HCT116 (cell line): ENCODE results near the gene TIAM2. TPM values are rescaled to one million over a fixed set of nuclear protein-coding genes. Genes with fewer than 3 reads are reported as not detected.

Experiments
- ATAC-seq: fragments of 200-7000 bp; cut with Tn5 transposase; 2 replicates; pipeline ENCODE4 v1.9.1; 2020; ENCODE audit warnings: mild to moderate bottlenecking, moderate library complexity
- BruUV-seq: library from RNA; stranded (reverse); fragments of 400-500 nt; replicated peaks from 2 replicates; lab custom pipeline; 2021; lab: Mats Ljungman, UMichigan
- CTCF ChIA-PET: fragments of 300-600 bp; sonication (Branson Sonifier 250); formaldehyde crosslinking; loops from one replicate; lab custom pipeline; 2021; ENCODE audit warnings: antibody characterized with exemption; lab: Charles Lee
- POLR2A ChIA-PET: fragments of 300-600, 350-600 bp; sonication (Branson Sonifier 250); formaldehyde crosslinking; loops from one replicate; lab custom pipeline; 2021; ENCODE audit warnings: antibody characterized with exemption; lab: Charles Lee
- RAD21 ChIA-PET, 2 experiments: fragments of 300-600 bp; sonication (Branson Sonifier 250); formaldehyde crosslinking; loops; one replicate each; lab custom pipeline; 2023; ENCODE audit warnings: low total read pairs in 2 of 2; ENCODE audit not compliant: uncharacterized antibody in 2 of 2, unreplicated experiment in 2 of 2, low non-redundant PET in 1 of 2; lab: Charles Lee
- DNase-seq: peaks from one replicate; pipeline ENCODE4 v3.0.0-alpha.2; 2010; ENCODE audit warnings: low read depth, low spot score
- H2AFZ ChIP-seq: fragments of 200-600 bp; shearing (Covaris generic), sonication (generic); 2 replicates; pipeline ENCODE4 v1.6.1; 2017; ENCODE audit warnings: low read depth, mixed run types, mixed read lengths, antibody characterized with exemption, low read length; ENCODE audit not compliant: poor library complexity, severe bottlenecking
- H3K27ac ChIP-seq: 2 replicates; pipeline ENCODE4 v1.5.1; 2012; ENCODE audit warnings: low read depth, low read length
- H3K27me3 ChIP-seq: fragments of 200-600 bp; sonication (generic); 2 replicates; pipeline ENCODE4 v1.6.1; 2016; ENCODE audit warnings: mixed run types, low read length, mixed read lengths; ENCODE audit not compliant: insufficient read depth
- H3K36me3 ChIP-seq, 2 experiments: fragments of 200-500 bp in 1 of 2; fragments of 200-600 bp in 1 of 2; sonication (Bioruptor generic) in 1 of 2; sonication (generic) in 1 of 2; 2 replicates each; pipeline versions ENCODE4 v1.5.1 to v1.6.1; 2014 to 2016; ENCODE audit warnings: low read length in 2 of 2, inconsistent platforms in 1 of 2, mixed read lengths in 1 of 2, mixed run types in 1 of 2; ENCODE audit not compliant: insufficient read depth in 2 of 2, control insufficient read depth in 1 of 2
- H3K4me1 ChIP-seq, 2 experiments: fragments of 200-600 bp in 1 of 2; sonication (generic) in 1 of 2; 2 replicates each; pipeline versions ENCODE4 v1.5.1 to v1.6.1; 2012 to 2017; ENCODE audit warnings: low read length in 2 of 2, inconsistent platforms in 1 of 2, mild to moderate bottlenecking in 1 of 2, mixed read lengths in 1 of 2, mixed run types in 1 of 2, moderate library complexity in 1 of 2; ENCODE audit not compliant: insufficient read depth in 2 of 2, control insufficient read depth in 1 of 2
- H3K4me2 ChIP-seq: fragments of 200-600 bp; sonication (generic); 2 replicates; pipeline ENCODE4 v1.6.1; 2017; ENCODE audit warnings: mixed run types, low read length, mixed read lengths
- H3K4me3 ChIP-seq, 2 experiments: fragments of 200-600 bp in 1 of 2; sonication (generic) in 1 of 2; replicated peaks in 1 of 2; 2 replicates each; pipeline ENCODE4 v1.5.1; 2011 to 2016; ENCODE audit warnings: low read length in 2 of 2, control low read depth in 1 of 2, low read depth in 1 of 2, mild to moderate bottlenecking in 1 of 2, mixed read lengths in 1 of 2, mixed run types in 1 of 2
- H3K79me2 ChIP-seq: fragments of 200-600 bp; sonication (generic); 2 replicates; pipeline ENCODE4 v1.6.1; 2017; ENCODE audit warnings: mild to moderate bottlenecking, mixed run types, low read length, moderate library complexity, mixed read lengths; ENCODE audit not compliant: insufficient read depth
- H3K9ac ChIP-seq: fragments of 200-600 bp; sonication (generic); 2 replicates; pipeline ENCODE4 v1.6.1; 2016; ENCODE audit warnings: low read length, mixed read lengths
- H3K9me2 ChIP-seq: fragments of 200-600 bp; sonication (generic), shearing (Covaris generic); 2 replicates; pipeline ENCODE4 v1.6.1; 2017; ENCODE audit warnings: mixed run types, mild to moderate bottlenecking, moderate library complexity; ENCODE audit not compliant: insufficient read depth
- H3K9me3 ChIP-seq, 2 experiments: fragments of 200-500 bp in 1 of 2; fragments of 200-600 bp in 1 of 2; sonication (Bioruptor generic) in 1 of 2; sonication (generic) in 1 of 2; 2 replicates each; pipeline ENCODE4 v1.6.1; 2014 to 2017; ENCODE audit warnings: low read length in 2 of 2, mixed read lengths in 2 of 2, inconsistent platforms in 1 of 2, low read depth in 1 of 2, mild to moderate bottlenecking in 1 of 2, mixed run types in 1 of 2, moderate library complexity in 1 of 2; ENCODE audit not compliant: control insufficient read depth in 1 of 2, insufficient read depth in 1 of 2
- H4K20me1 ChIP-seq: fragments of 200-600 bp; sonication (generic), shearing (Covaris generic); 2 replicates; pipeline ENCODE4 v1.6.1; 2017; ENCODE audit warnings: mixed run types, mild to moderate bottlenecking, moderate library complexity; ENCODE audit not compliant: insufficient read depth
- CBX3 ChIP-seq: IDR thresholded peaks from 2 replicates; pipeline ENCODE4 v1.6.1; 2012; ENCODE audit warnings: low read depth
- CEBPB ChIP-seq: IDR thresholded peaks from 2 replicates; pipeline ENCODE4 v1.6.1; 2012; ENCODE audit warnings: low read depth
- ELF1 ChIP-seq: IDR thresholded peaks from 2 replicates; pipeline ENCODE4 v1.6.1; 2012; ENCODE audit warnings: low read depth, borderline replicate concordance
- EZH2 ChIP-seq: fragments of 200-600 bp; sonication (generic); IDR thresholded peaks from 2 replicates; pipeline ENCODE4 v1.6.1; 2017; ENCODE audit warnings: antibody characterized with exemption, mixed run types
- EZH2phosphoT487 ChIP-seq: fragments of 200-600 bp; IDR thresholded peaks from 2 replicates; pipeline ENCODE4 v1.6.1; 2018; ENCODE audit warnings: antibody characterized with exemption, borderline replicate concordance
- FOSL1 ChIP-seq: IDR thresholded peaks from 2 replicates; pipeline ENCODE4 v1.6.1; 2012; ENCODE audit warnings: low read depth
- JUND ChIP-seq: IDR thresholded peaks from 2 replicates; pipeline ENCODE4 v1.6.1; 2012
- POLR2A ChIP-seq: IDR thresholded peaks from 2 replicates; pipeline ENCODE4 v1.7.0; 2011; ENCODE audit warnings: borderline replicate concordance; ENCODE audit not compliant: insufficient read depth, insufficient read length; ENCODE audit errors: extremely low read depth
- POLR2AphosphoS5 ChIP-seq: IDR thresholded peaks from 2 replicates; pipeline ENCODE4 v1.6.1; 2011; ENCODE audit warnings: mild to moderate bottlenecking, low read depth, low read length, moderate library complexity
- RAD21 ChIP-seq: IDR thresholded peaks from 2 replicates; pipeline ENCODE4 v1.6.1; 2012; ENCODE audit warnings: low read depth, mild to moderate bottlenecking
- SIN3A ChIP-seq: IDR thresholded peaks from 2 replicates; pipeline ENCODE4 v1.6.1; 2012; ENCODE audit warnings: low read depth
- SP1 ChIP-seq: IDR thresholded peaks from 2 replicates; pipeline ENCODE4 v1.6.1; 2012; ENCODE audit warnings: low read depth
- SRF ChIP-seq: IDR thresholded peaks from 2 replicates; pipeline ENCODE4 v1.6.1; 2012; ENCODE audit warnings: low read depth
- TCF7L2 ChIP-seq: IDR thresholded peaks from 2 replicates; pipeline ENCODE4 v1.7.0; 2011; ENCODE audit warnings: borderline replicate concordance, inconsistent platforms; ENCODE audit not compliant: insufficient read depth, insufficient read length; ENCODE audit errors: extremely low read depth
- YY1 ChIP-seq: IDR thresholded peaks from 2 replicates; pipeline ENCODE4 v1.6.1; 2011; ENCODE audit warnings: low read length, low read depth, moderate library complexity, mild to moderate bottlenecking; ENCODE audit not compliant: insufficient replicate concordance; ENCODE audit errors: extremely low read depth
- ZBTB33 ChIP-seq: IDR thresholded peaks from 2 replicates; pipeline ENCODE4 v1.6.1; 2011; ENCODE audit warnings: mild to moderate bottlenecking, low read length, moderate library complexity; ENCODE audit not compliant: insufficient replicate concordance; ENCODE audit errors: extremely low read depth
- ZNF274 ChIP-seq: fragments of 200-500 bp; sonication (Bioruptor generic); IDR thresholded peaks from 2 replicates; pipeline ENCODE4 v1.6.1; 2014; ENCODE audit warnings: mild to moderate bottlenecking, low read depth, low read length, inconsistent platforms
- intact Hi-C: fragments of 100-400 bp; cut with micrococcal nuclease; formaldehyde crosslinking; loops from 2 replicates; pipeline ENCODE4 v1.10.0; 2022
- total RNA-seq: library from RNA; stranded (reverse); gene quantifications from one replicate; pipeline ENCODE4 v1.2.1, GENCODE V29; 2021; ENCODE audit not compliant: unreplicated experiment
- TF ChIP-seq, protein P1 (sequence below): IDR thresholded peaks from 2 replicates; pipeline ENCODE4 v1.6.1; 2012
- TF ChIP-seq, protein P2 (sequence below): IDR thresholded peaks from 2 replicates; pipeline ENCODE4 v1.6.1; 2012; ENCODE audit warnings: low read depth
- TF ChIP-seq, protein P3 (sequence below): IDR thresholded peaks from 2 replicates; pipeline ENCODE4 v1.6.1; 2012

Gene TIAM2
- total RNA-seq, 1 experiment from 2014 or later = 9.4 TPM

GRCh38 chr6:155264693-155265320 is 269.7 kb downstream of the TIAM2 start:
- no peaks in the 10 kb centered on the region; a peak in 1 of 4 replicates for H3K36me3 ChIP-seq
- no peak overlapping the region for H3K4me2 ChIP-seq
- no peak overlapping the region for H3K4me3 ChIP-seq
- no TSS peak for BruUV-seq
- ChIA-PET RAD21 (no interaction called here), CTCF (no interaction called here), POLR2A (no interaction called here)
- no peaks in the 10 kb centered on the region for H3K9me2 ChIP-seq
- no peak overlapping the region for H3K27ac ChIP-seq
- H3K9ac ChIP-seq = no peak overlapping the region
- H3K4me1 ChIP-seq = peaks cover 0 to 3% of the 10 kb centered on the region in 2 experiments; a peak in 1 of 4 replicates
- H3K27me3 ChIP-seq = no peaks in the 10 kb centered on the region
- no peak overlapping the region for H2AFZ ChIP-seq
- H3K9me3 ChIP-seq = no peaks in the 10 kb centered on the region
- H3K79me2 ChIP-seq = no peaks in the 10 kb centered on the region
- no peak for DNase-seq
- ATAC-seq = no peak
- TF ChIP-seq CBX3 (no peak), RAD21 (no peak), ELF1 (no peak), SIN3A (no peak), SRF (no peak), ZNF274 (no peak), EZH2 (no peak), TCF7L2 (no peak), YY1 (no peak), EZH2phosphoT487 (no peak), FOSL1 (no peak), POLR2A (no peak), SP1 (no peak), JUND (no peak), ZBTB33 (no peak), CEBPB (no peak), POLR2AphosphoS5 (no peak)
- TF ChIP-seq, protein P1, sequence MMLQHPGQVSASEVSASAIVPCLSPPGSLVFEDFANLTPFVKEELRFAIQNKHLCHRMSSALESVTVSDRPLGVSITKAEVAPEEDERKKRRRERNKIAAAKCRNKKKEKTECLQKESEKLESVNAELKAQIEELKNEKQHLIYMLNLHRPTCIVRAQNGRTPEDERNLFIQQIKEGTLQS = no peak
- TF ChIP-seq, protein P2, sequence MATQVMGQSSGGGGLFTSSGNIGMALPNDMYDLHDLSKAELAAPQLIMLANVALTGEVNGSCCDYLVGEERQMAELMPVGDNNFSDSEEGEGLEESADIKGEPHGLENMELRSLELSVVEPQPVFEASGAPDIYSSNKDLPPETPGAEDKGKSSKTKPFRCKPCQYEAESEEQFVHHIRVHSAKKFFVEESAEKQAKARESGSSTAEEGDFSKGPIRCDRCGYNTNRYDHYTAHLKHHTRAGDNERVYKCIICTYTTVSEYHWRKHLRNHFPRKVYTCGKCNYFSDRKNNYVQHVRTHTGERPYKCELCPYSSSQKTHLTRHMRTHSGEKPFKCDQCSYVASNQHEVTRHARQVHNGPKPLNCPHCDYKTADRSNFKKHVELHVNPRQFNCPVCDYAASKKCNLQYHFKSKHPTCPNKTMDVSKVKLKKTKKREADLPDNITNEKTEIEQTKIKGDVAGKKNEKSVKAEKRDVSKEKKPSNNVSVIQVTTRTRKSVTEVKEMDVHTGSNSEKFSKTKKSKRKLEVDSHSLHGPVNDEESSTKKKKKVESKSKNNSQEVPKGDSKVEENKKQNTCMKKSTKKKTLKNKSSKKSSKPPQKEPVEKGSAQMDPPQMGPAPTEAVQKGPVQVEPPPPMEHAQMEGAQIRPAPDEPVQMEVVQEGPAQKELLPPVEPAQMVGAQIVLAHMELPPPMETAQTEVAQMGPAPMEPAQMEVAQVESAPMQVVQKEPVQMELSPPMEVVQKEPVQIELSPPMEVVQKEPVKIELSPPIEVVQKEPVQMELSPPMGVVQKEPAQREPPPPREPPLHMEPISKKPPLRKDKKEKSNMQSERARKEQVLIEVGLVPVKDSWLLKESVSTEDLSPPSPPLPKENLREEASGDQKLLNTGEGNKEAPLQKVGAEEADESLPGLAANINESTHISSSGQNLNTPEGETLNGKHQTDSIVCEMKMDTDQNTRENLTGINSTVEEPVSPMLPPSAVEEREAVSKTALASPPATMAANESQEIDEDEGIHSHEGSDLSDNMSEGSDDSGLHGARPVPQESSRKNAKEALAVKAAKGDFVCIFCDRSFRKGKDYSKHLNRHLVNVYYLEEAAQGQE = no peak
- TF ChIP-seq, protein P3, sequence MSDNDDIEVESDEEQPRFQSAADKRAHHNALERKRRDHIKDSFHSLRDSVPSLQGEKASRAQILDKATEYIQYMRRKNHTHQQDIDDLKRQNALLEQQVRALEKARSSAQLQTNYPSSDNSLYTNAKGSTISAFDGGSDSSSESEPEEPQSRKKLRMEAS = no peak
- no peaks in the 10 kb centered on the region for H4K20me1 ChIP-seq
- intact Hi-C loops = no loop called here
